GM12878 (cell line): Measurements from ENCODE around the gene LGALS1.

ENCODE experiments used
- BRCA1 ChIP-seq: IDR thresholded peaks from 2 replicates; pipeline ENCODE4 v1.6.1; 2011; ENCODE audit warnings: low read depth, low read length, improper control_type of control experiment
- CEBPZ ChIP-seq: fragments of 150-350 bp; IDR thresholded peaks from 2 replicates; pipeline ENCODE4 v1.6.1; 2016; ENCODE audit warnings: low read depth, low read length
- EP300 ChIP-seq, 2 experiments: fragments of 150-350 bp in 1 of 2; IDR thresholded peaks; 2 replicates each; pipeline ENCODE4 v1.6.1; 2011 to 2012; ENCODE audit warnings: low read depth in 2 of 2, low read length in 2 of 2, borderline replicate concordance in 1 of 2, improper control_type of control experiment in 1 of 2, inconsistent platforms in 1 of 2; ENCODE audit not compliant: control insufficient read depth in 1 of 2
- HDGF ChIP-seq: fragments of 450-650 bp; IDR thresholded peaks from 2 replicates; pipeline ENCODE4 v1.6.1; 2016; ENCODE audit warnings: antibody characterized with exemption
- MAX ChIP-seq: IDR thresholded peaks from 2 replicates; pipeline ENCODE4 v1.6.1; 2012; ENCODE audit warnings: low read depth, low read length, improper control_type of control experiment
- PAX8 ChIP-seq: fragments of 450-650 bp; IDR thresholded peaks from 2 replicates; pipeline ENCODE4 v1.6.1; 2017; ENCODE audit warnings: mild to moderate bottlenecking, moderate library complexity
- PBX3 ChIP-seq: IDR thresholded peaks from 2 replicates; pipeline ENCODE4 v1.6.1; 2011; ENCODE audit warnings: mild to moderate bottlenecking, low read depth, low read length, moderate library complexity; ENCODE audit not compliant: insufficient replicate concordance
- POLR2AphosphoS5 ChIP-seq: IDR thresholded peaks from 2 replicates; pipeline ENCODE4 v1.6.1; 2011; ENCODE audit warnings: mild to moderate bottlenecking, low read length, inconsistent platforms
- RCOR1 ChIP-seq: conservative IDR thresholded peaks from 2 replicates; pipeline ENCODE4 v1.6.1; 2012; ENCODE audit warnings: low read depth, low read length, improper control_type of control experiment
- TCF12 ChIP-seq: IDR thresholded peaks from 2 replicates; pipeline ENCODE4 v1.6.1; 2011; ENCODE audit warnings: low read depth, mild to moderate bottlenecking, low read length

GRCh38 chr22:37709445-37709765 lies 34.0 kb downstream of the LGALS1 start:
- TF ChIP-seq MAX (no peak), PBX3 (no peak), CEBPZ (no peak), BRCA1 (no peak), EP300 (IDR thresholded peaks at IDR 0.05; ENCODE audit: borderline replicate concordance in 1 of 2, control insufficient read depth in 1 of 2, low read depth in 2 of 2, low read length in 2 of 2) (no peak), TCF12 (no peak), POLR2AphosphoS5 (no peak), HDGF (no peak), PAX8 (no peak), RCOR1 (no peak)
